ENCODE measurements around the gene SCN10A.

- TF ChIP-seq ZNF274 (IDR thresholded peaks at IDR 0.05; ENCODE audit: borderline replicate concordance, low read depth, low read length) (no peak), ETV5 (CRISPR knock-in tag; IDR thresholded peaks at IDR 0.05; ENCODE audit: low read depth) (no peak), FOS (IDR thresholded peaks at IDR 0.05; ENCODE audit: extremely low read depth, insufficient read length) (no peak), ZNF12 (CRISPR knock-in tag; IDR thresholded peaks at IDR 0.05) (no peak), ZBTB49 (CRISPR knock-in tag; IDR thresholded peaks at IDR 0.05; ENCODE audit: borderline replicate concordance) (no peak), CTCF (IDR thresholded peaks at IDR 0.05 in 2 of 3, conservative IDR thresholded peaks at IDR 0.05 in 1 of 3; ENCODE audit: insufficient read depth in 2 of 3, low read depth in 1 of 3, low read length in 3 of 3) (peak; percentile 47 to 76 (median 63); a peak in 4 of 6 replicates)
Observed at GRCh38 chr3:38843898-38844297, 27.9 kb upstream of the SCN10A start.
